ENCODE data around the gene CD200. TPM values are rescaled to one million over a fixed set of nuclear protein-coding genes. Genes with fewer than 3 reads are reported as not detected.

CD200 gene
- total and polyA plus RNA-seq, 10 of the 15 experiments (the other 5 are each of a cell fraction or from before 2014, with no cell fraction given): 21.2 to 84.3 (median 33.2) TPM

- TF ChIP-seq SKIL (IDR thresholded peaks at IDR 0.05; ENCODE audit: low read depth, poor library complexity, severe bottlenecking) (no peak), HSF1 (IDR thresholded peaks at IDR 0.05; ENCODE audit: low read depth, low read length) (no peak), MYC (IDR thresholded peaks at IDR 0.05; ENCODE audit: insufficient read depth, insufficient read length, insufficient replicate concordance, low read length, severe bottlenecking) (no peak), SMAD5 (IDR thresholded peaks at IDR 0.05; ENCODE audit: low read depth) (no peak), MTA3 (IDR thresholded peaks at IDR 0.05; ENCODE audit: borderline replicate concordance, low read length) (no peak), POLR2A (IDR thresholded peaks at IDR 0.05; ENCODE audit: low read depth, low read length) (no peak), ZBTB11 (CRISPR knock-in tag; IDR thresholded peaks at IDR 0.05) (no peak), E4F1 (IDR thresholded peaks at IDR 0.05; ENCODE audit: borderline replicate concordance, partially characterized antibody) (no peak)
- TF ChIP-seq, protein P1, sequence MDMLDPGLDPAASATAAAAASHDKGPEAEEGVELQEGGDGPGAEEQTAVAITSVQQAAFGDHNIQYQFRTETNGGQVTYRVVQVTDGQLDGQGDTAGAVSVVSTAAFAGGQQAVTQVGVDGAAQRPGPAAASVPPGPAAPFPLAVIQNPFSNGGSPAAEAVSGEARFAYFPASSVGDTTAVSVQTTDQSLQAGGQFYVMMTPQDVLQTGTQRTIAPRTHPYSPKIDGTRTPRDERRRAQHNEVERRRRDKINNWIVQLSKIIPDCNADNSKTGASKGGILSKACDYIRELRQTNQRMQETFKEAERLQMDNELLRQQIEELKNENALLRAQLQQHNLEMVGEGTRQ (IDR thresholded peaks at IDR 0.05; ENCODE audit: borderline replicate concordance, low read depth, low read length): no peak
Observed at GRCh38 chr3:112373476-112373875, 40.5 kb downstream of the CD200 start (continued).

Data from GM12878 (cell line).